B cell (primary cell): ENCODE data around the gene GABRD. TPM values are rescaled to one million over a fixed set of nuclear protein-coding genes. Genes with fewer than 3 reads are reported as not detected.

ENCODE experiments used
- ATAC-seq: fragments of 200-7000 bp; cut with Tn5 transposase; one replicate; pipeline ENCODE4 v1.10.0; 2021; ENCODE audit warnings: low read depth, mild to moderate bottlenecking, moderate number of reproducible peaks, moderate library complexity
- CTCF ChIA-PET: fragments of 350-600 bp; sonication (Branson Sonifier 250); formaldehyde crosslinking; loops from one replicate; lab custom pipeline; 2021; ENCODE audit warnings: antibody characterized with exemption, inconsistent platforms; lab: Charles Lee
- POLR2A ChIA-PET: fragments of 350-600 bp; sonication (Branson Sonifier 250); formaldehyde crosslinking; loops from one replicate; lab custom pipeline; 2021; ENCODE audit warnings: antibody characterized with exemption; lab: Charles Lee
- DNase-seq: peaks from one replicate; pipeline ENCODE4 v3.0.0; 2013
- H2AFZ ChIP-seq: 2 replicates; pipeline ENCODE4 v1.6.1; 2012; ENCODE audit warnings: mild to moderate bottlenecking, low read depth, low read length; ENCODE audit not compliant: insufficient read depth, poor library complexity, severe bottlenecking
- H3K27ac ChIP-seq, 2 donors: 1 replicate in 1 of 2; 2 replicates in 1 of 2; pipeline ENCODE4 v1.5.1; 2012 to 2013; ENCODE audit warnings: low read length in 2 of 2, mild to moderate bottlenecking in 2 of 2, moderate library complexity in 1 of 2
- H3K27me3 ChIP-seq, 4 experiments: fragments of 200-600 bp in 1 of 4; sonication (generic) in 1 of 4; replicated peaks in 1 of 4; 1 replicate in 2 of 4; 2 replicates in 2 of 4; pipeline versions ENCODE4 v1.6.1 to v1.7.0; 2013 to 2016; ENCODE audit warnings: low read length in 3 of 4, mild to moderate bottlenecking in 2 of 4, mixed read lengths in 1 of 4, moderate library complexity in 1 of 4; ENCODE audit not compliant: insufficient read depth in 4 of 4, control insufficient read depth in 3 of 4; ENCODE audit errors: control extremely low read depth in 1 of 4
- H3K36me3 ChIP-seq, 2 experiments: replicated peaks in 1 of 2; 1 replicate in 1 of 2; 2 replicates in 1 of 2; pipeline versions ENCODE4 v1.6.1 to v1.7.1; 2013; ENCODE audit warnings: low read length in 1 of 2; ENCODE audit not compliant: insufficient read depth in 2 of 2, control insufficient read depth in 1 of 2; ENCODE audit errors: control extremely low read depth in 1 of 2, extremely low read depth in 1 of 2
- H3K4me1 ChIP-seq, 2 donors: fragments of 200-600 bp in 1 of 2; sonication (generic) in 1 of 2; 1 replicate in 1 of 2; 2 replicates in 1 of 2; pipeline versions ENCODE4 v1.5.1 to v1.6.1; 2013 to 2017; ENCODE audit warnings: low read length in 2 of 2; ENCODE audit not compliant: control insufficient read depth in 2 of 2, insufficient read depth in 2 of 2
- H3K4me2 ChIP-seq: replicated peaks from 2 replicates; pipeline ENCODE3; 2012; ENCODE audit warnings: mild to moderate bottlenecking, low read depth, low read length; ENCODE audit not compliant: poor library complexity, severe bottlenecking
- H3K4me3 ChIP-seq, 5 experiments: fragments of 200-600 bp in 1 of 5; sonication (generic) in 1 of 5; 1 replicate in 3 of 5; 2 replicates in 2 of 5; pipeline versions ENCODE4 v1.5.1 to v1.7.0; 2011 to 2016; ENCODE audit warnings: low read length in 4 of 5, mild to moderate bottlenecking in 4 of 5, low read depth in 2 of 5, control low read depth in 1 of 5, moderate library complexity in 1 of 5; ENCODE audit not compliant: insufficient read depth in 1 of 5; ENCODE audit errors: control extremely low read depth in 1 of 5, extremely low read depth in 1 of 5
- H3K79me2 ChIP-seq: fragments of 200-600 bp; sonication (generic); one replicate; pipeline ENCODE4 v1.6.0; 2016; ENCODE audit warnings: low read length; ENCODE audit not compliant: control insufficient read depth, insufficient read depth
- H3K9ac ChIP-seq: fragments of 200-600 bp; sonication (generic); 2 replicates; pipeline ENCODE4 v1.6.1; 2017; ENCODE audit warnings: mild to moderate bottlenecking, low read length, moderate library complexity
- H3K9me3 ChIP-seq, 3 donors: one replicate each; pipeline versions ENCODE4 v1.6.1 to v1.7.1; 2013; ENCODE audit warnings: low read length in 2 of 3; ENCODE audit not compliant: control insufficient read depth in 2 of 3, insufficient read depth in 1 of 3; ENCODE audit errors: control extremely low read depth in 1 of 3
- H4K20me1 ChIP-seq: 2 replicates; pipeline ENCODE4 v1.6.0; 2012; ENCODE audit warnings: mild to moderate bottlenecking, low read length; ENCODE audit not compliant: insufficient read depth, control insufficient read depth, poor library complexity, severe bottlenecking
- H3K27ac Mint-ChIP-seq: one replicate; pipeline ENCODE4 v1.8.0; 2021; ENCODE audit warnings: mixed read lengths
- H3K27me3 Mint-ChIP-seq: one replicate; pipeline ENCODE4 v1.8.0; 2021; ENCODE audit warnings: mixed read lengths
- H3K4me1 Mint-ChIP-seq: one replicate; pipeline ENCODE4 v1.8.0; 2021; ENCODE audit warnings: mixed read lengths
- H3K4me3 Mint-ChIP-seq: one replicate; pipeline ENCODE4 v1.8.0; 2021; ENCODE audit warnings: mixed read lengths
- H3K9me3 Mint-ChIP-seq: one replicate; pipeline ENCODE4 v1.8.0; 2022; ENCODE audit warnings: mixed read lengths; ENCODE audit not compliant: insufficient read depth
- EZH2 ChIP-seq: IDR thresholded peaks from 2 replicates; pipeline ENCODE4 v1.6.1; 2012; ENCODE audit warnings: borderline replicate concordance, low read depth, mild to moderate bottlenecking, moderate library complexity, low read length; ENCODE audit not compliant: insufficient read depth, poor library complexity, severe bottlenecking
- WGBS: methylation state at CpG from one replicate; pipeline ENCODE4 v1.1.5; 2013; ENCODE audit warnings: missing lambda C conversion rate; ENCODE audit not compliant: insufficient coverage; 5-methylcytosine and 5-hydroxymethylcytosine counted together
- intact Hi-C: fragments of 100-400 bp; cut with micrococcal nuclease; formaldehyde crosslinking; loops from one replicate; pipeline ENCODE4 v1.10.0; 2022
- polyA plus RNA-seq: library from polyadenylated mRNA; depleted of rRNA; stranded (reverse); fragments of >200 nt; gene quantifications from 2 replicates; pipeline ENCODE4 v1.2.3, GENCODE V29; 2012
- total RNA-seq, 2 donors: library from RNA; stranded (reverse); fragments of 120-200 nt in 1 of 2; gene quantifications; 1 replicate in 1 of 2; 2 replicates in 1 of 2; pipeline versions ENCODE4 v1.2.3 to v1.2.4, GENCODE V29; 2013 to 2022
- TF ChIP-seq, protein P1 (sequence below): fragments of 200-600 bp; IDR thresholded peaks from one replicate; pipeline ENCODE4 v1.8.0; 2022; ENCODE audit warnings: antibody characterized with exemption, mild to moderate bottlenecking

Gene GABRD
- total and polyA plus RNA-seq, 2 donors (not counting 1 experiment from before 2014, with no cell fraction given) = not detected

DNA sequence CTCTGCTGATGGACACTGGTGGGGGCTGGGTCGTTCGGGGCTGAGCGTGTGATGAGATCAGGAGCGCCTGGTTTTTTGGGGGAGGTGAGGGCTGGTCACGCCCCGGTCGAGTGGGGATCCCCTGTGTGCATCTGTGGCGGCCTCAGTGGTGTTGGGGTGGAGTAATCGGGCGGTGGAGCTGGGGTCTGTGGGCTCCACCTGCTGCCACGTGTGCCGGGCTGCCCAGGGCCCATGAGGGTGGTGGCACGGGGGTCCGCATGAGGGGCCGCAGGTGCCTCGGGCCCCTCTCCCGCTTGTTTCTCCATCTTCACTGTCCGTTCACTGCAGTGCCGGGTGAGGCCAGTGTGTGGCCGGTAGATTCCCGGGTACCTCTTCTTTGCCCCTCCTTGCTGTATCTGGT is 48.2 kb downstream of the GABRD start:
- Mint-ChIP-seq H3K27me3 (no peaks in the 10 kb centered on the region), H3K4me3 (no peak overlapping the region), H3K4me1 (no peaks in the 10 kb centered on the region), H3K9me3 (no peaks in the 10 kb centered on the region), H3K27ac (no peak overlapping the region)
- ATAC-seq = no peak
- ChIA-PET POLR2A (no interaction called here), CTCF (interaction anchor here (0.8 kb wide), 1 partner anchor 73 kb away, joined by 3 read pairs; no protein-coding TSS in a partner anchor)
- no peak overlapping the region for H3K27ac ChIP-seq
- no peaks in the 10 kb centered on the region for H3K4me1 ChIP-seq
- peaks cover 20% of the 10 kb centered on the region for H3K79me2 ChIP-seq
- TF ChIP-seq, protein P1, sequence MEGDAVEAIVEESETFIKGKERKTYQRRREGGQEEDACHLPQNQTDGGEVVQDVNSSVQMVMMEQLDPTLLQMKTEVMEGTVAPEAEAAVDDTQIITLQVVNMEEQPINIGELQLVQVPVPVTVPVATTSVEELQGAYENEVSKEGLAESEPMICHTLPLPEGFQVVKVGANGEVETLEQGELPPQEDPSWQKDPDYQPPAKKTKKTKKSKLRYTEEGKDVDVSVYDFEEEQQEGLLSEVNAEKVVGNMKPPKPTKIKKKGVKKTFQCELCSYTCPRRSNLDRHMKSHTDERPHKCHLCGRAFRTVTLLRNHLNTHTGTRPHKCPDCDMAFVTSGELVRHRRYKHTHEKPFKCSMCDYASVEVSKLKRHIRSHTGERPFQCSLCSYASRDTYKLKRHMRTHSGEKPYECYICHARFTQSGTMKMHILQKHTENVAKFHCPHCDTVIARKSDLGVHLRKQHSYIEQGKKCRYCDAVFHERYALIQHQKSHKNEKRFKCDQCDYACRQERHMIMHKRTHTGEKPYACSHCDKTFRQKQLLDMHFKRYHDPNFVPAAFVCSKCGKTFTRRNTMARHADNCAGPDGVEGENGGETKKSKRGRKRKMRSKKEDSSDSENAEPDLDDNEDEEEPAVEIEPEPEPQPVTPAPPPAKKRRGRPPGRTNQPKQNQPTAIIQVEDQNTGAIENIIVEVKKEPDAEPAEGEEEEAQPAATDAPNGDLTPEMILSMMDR = no peak
- TF ChIP-seq EZH2 = no peak
- H3K9ac ChIP-seq = no peak overlapping the region
- H3K27me3 ChIP-seq = no peaks in the 10 kb centered on the region
- no peak overlapping the region for H3K4me3 ChIP-seq
- no peak for DNase-seq
- H2AFZ ChIP-seq = no peak overlapping the region
- peaks cover 28% of the 10 kb centered on the region for H4K20me1 ChIP-seq
- no peak overlapping the region for H3K4me2 ChIP-seq
- intact Hi-C loops = no loop called here
- H3K9me3 ChIP-seq = peaks cover 1 to 3% (median 3%) of the 10 kb centered on the region in 3 donors
- peaks cover 0 to 14% of the 10 kb centered on the region in 2 experiments for H3K36me3 ChIP-seq
- 93% methylated on average over 16 of the region's 21 CpGs for WGBS

DNA sequence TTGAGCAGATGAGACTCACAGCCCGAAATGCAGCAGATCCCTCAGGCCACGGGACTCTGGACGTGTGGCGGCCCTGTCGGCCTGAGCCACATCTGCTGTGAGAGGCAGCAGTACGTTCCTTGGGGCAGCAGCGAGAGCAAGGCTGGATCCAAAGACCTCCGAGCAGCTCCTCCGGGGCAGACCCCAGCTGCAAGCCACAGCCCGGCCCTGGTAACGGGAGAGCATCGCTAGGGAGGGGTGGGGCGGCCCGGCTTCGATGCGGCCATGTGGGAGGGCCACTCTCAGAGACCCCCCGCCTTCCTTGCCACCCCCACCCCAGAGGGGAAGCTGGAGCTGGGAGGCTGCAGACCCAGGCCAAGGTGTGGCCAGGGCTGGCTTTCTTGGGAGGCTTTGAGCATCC is 48.8 kb downstream of the GABRD start:
- Mint-ChIP-seq H3K4me3 (no peak overlapping the region), H3K9me3 (no peaks in the 10 kb centered on the region), H3K27me3 (no peaks in the 10 kb centered on the region), H3K27ac (no peak overlapping the region), H3K4me1 (no peaks in the 10 kb centered on the region)
- peaks cover 0 to 14% of the 10 kb centered on the region in 2 experiments for H3K36me3 ChIP-seq
- ChIA-PET POLR2A (no interaction called here), CTCF (interaction anchor here (0.8 kb wide), 1 partner anchor 72 kb away, joined by 3 read pairs; no protein-coding TSS in a partner anchor)
- no peak for DNase-seq
- H3K9ac ChIP-seq = no peak overlapping the region
- TF ChIP-seq, protein P1 = no peak
- TF ChIP-seq EZH2 = no peak
- H4K20me1 ChIP-seq = peaks cover 28% of the 10 kb centered on the region
- H2AFZ ChIP-seq = no peak overlapping the region
- no peak overlapping the region for H3K4me2 ChIP-seq
- intact Hi-C loops = no loop called here
- peaks cover 20% of the 10 kb centered on the region for H3K79me2 ChIP-seq
- H3K27me3 ChIP-seq = no peaks in the 10 kb centered on the region
- no peak overlapping the region for H3K27ac ChIP-seq
- H3K4me1 ChIP-seq = no peaks in the 10 kb centered on the region
- ATAC-seq = no peak
- H3K9me3 ChIP-seq = peaks cover 1 to 3% (median 3%) of the 10 kb centered on the region in 3 donors
- no peak overlapping the region for H3K4me3 ChIP-seq
- WGBS = 91% methylated on average over 13 of the region's 17 CpGs
